ENCODE data around the gene JHY.
"Not testable (repeated sequence)": the region's sequence is repeated elsewhere in the genome, so short reads cannot be mapped to it uniquely, and the experiment has no call there.

JHY gene

GRCh38 chr11:122882189-122882856 is at the start of gene JHY:
JHY (plus strand) TSS chr11:122882759; CDS start chr11:122885850, 3,091 bp downstream.
- no peak for DNase-seq (ENCODE audit: low spot score)

GRCh38 chr11:122833846-122834464 is 48.6 kb upstream of the JHY start:
- DNase-seq (ENCODE audit: low spot score): no peak

- DNase-seq (ENCODE audit: low spot score): no peak
Observed at GRCh38 chr11:122836916-122837315, 45.6 kb upstream of the JHY start.

GRCh38 chr11:122837528-122838346 is 44.8 kb upstream of the JHY start:
- DNase-seq (ENCODE audit: low spot score): no peak

- peak; percentile 36 for DNase-seq (ENCODE audit: low spot score)
Observed at GRCh38 chr11:122843281-122844141, 39.0 kb upstream of the JHY start.

GRCh38 chr11:122847466-122847865 is 35.1 kb upstream of the JHY start:
- no peak for DNase-seq (ENCODE audit: low spot score)

- DNase-seq (ENCODE audit: low spot score): no peak
Observed at GRCh38 chr11:122848186-122848585, 34.4 kb upstream of the JHY start.

- peak; percentile 5 for DNase-seq (ENCODE audit: low spot score)
Observed at GRCh38 chr11:122850076-122850631, 32.4 kb upstream of the JHY start.

- DNase-seq (ENCODE audit: low spot score): peak; percentile 57
Observed at GRCh38 chr11:122851366-122851966, 31.1 kb upstream of the JHY start.

GRCh38 chr11:122852074-122852795 is 30.3 kb upstream of the JHY start:
- DNase-seq (ENCODE audit: low spot score): peak; percentile 49

- DNase-seq (ENCODE audit: low spot score): no peak
Observed at GRCh38 chr11:122852796-122853160, 29.8 kb upstream of the JHY start.

GRCh38 chr11:122853261-122853660 is 29.3 kb upstream of the JHY start:
- DNase-seq (ENCODE audit: low spot score): no peak

GRCh38 chr11:122853971-122854446 is 28.6 kb upstream of the JHY start:
- DNase-seq (ENCODE audit: low spot score): peak; percentile 66

GRCh38 chr11:122861631-122862030 is 20.9 kb upstream of the JHY start:
- no peak for DNase-seq (ENCODE audit: low spot score)

- no peak for DNase-seq (ENCODE audit: low spot score)
Observed at GRCh38 chr11:122862091-122862490, 20.5 kb upstream of the JHY start.

- DNase-seq (ENCODE audit: low spot score): not testable (repeated sequence)
Observed at GRCh38 chr11:122863154-122863553, 19.4 kb upstream of the JHY start.

- DNase-seq (ENCODE audit: low spot score): peak; percentile 22
Observed at GRCh38 chr11:122863704-122864326, 18.7 kb upstream of the JHY start.

GRCh38 chr11:122864386-122865115 is 18.0 kb upstream of the JHY start:
- DNase-seq (ENCODE audit: low spot score): no peak

- DNase-seq (ENCODE audit: low spot score): no peak
Observed at GRCh38 chr11:122869622-122870021, 12.9 kb upstream of the JHY start.

All from CD4-positive, alpha-beta T cell treated with Interleukin-6 at 100 ng/mL for 8 hours (primary cell).